Vagina (tissue), 2 donors: ENCODE data around the gene GK. TPM values are rescaled to one million over a fixed set of nuclear protein-coding genes. Genes with fewer than 3 reads are reported as not detected.
A peak's percentile ranks its signal among the peaks of the same experiment; 100 is the strongest.
"Not testable (repeated sequence)": the region's sequence is repeated elsewhere in the genome, so short reads cannot be mapped to it uniquely, and the experiment has no call there.

ENCODE experiments used
- DNase-seq, 2 donors: peaks; one replicate each; pipeline ENCODE4 v3.0.0-alpha.2; 2017; ENCODE audit errors: extremely low spot score in 2 of 2
- H3K27ac ChIP-seq: fragments of 200-600 bp; sonication (generic); one replicate; pipeline ENCODE4 v1.5.1; 2019
- H3K27me3 ChIP-seq: fragments of 200-600 bp; sonication (generic); one replicate; pipeline ENCODE4 v1.5.1; 2019
- H3K36me3 ChIP-seq, 2 donors: fragments of 200-600 bp; sonication (generic); one replicate each; pipeline ENCODE4 v1.5.1; 2017 to 2019
- H3K4me1 ChIP-seq: fragments of 200-600 bp; sonication (generic); one replicate; pipeline ENCODE4 v1.5.1; 2019
- H3K4me3 ChIP-seq, 2 donors: fragments of 200-600 bp; sonication (generic); 1 replicate in 1 of 2; 2 replicates in 1 of 2; pipeline ENCODE4 v1.5.1; 2016 to 2019
- H3K9me3 ChIP-seq: fragments of 200-600 bp; sonication (generic); one replicate; pipeline ENCODE4 v1.5.1; 2019
- CTCF ChIP-seq, 3 experiments: fragments of 450-650 bp in 2 of 3; fragments of 200-600 bp in 1 of 3; sonication (generic) in 1 of 3; IDR thresholded peaks; one replicate each; pipeline ENCODE4 v1.5.1; 2017 to 2019; ENCODE audit warnings: antibody characterized with exemption in 3 of 3, mild to moderate bottlenecking in 2 of 3, moderate library complexity in 2 of 3
- POLR2A ChIP-seq, 2 donors: fragments of 450-650 bp; IDR thresholded peaks; one replicate each; pipeline ENCODE4 v1.6.1; 2017; ENCODE audit warnings: antibody characterized with exemption in 2 of 2, mild to moderate bottlenecking in 2 of 2, moderate library complexity in 2 of 2
- POLR2AphosphoS5 ChIP-seq, 2 donors: sonication (generic); formaldehyde crosslinking; IDR thresholded peaks; one replicate each; pipeline ENCODE4 v1.9.0; 2017; ENCODE audit warnings: antibody characterized with exemption in 2 of 2, mild to moderate bottlenecking in 2 of 2, low read depth in 1 of 2; ENCODE audit not compliant: insufficient read depth in 1 of 2
- intact Hi-C: fragments of 100-400 bp; cut with DNase I; formaldehyde crosslinking; loops from one replicate; pipeline ENCODE4 v1.15.1; 2023
- total RNA-seq: library from RNA; depleted of rRNA; stranded (reverse); fragments of >200 nt; gene quantifications from one replicate; pipeline ENCODE4 v1.2.3, GENCODE V29; 2016

Gene GK
- total RNA-seq, 1 donor from 2014 or later, result 7.6 TPM

- no peak overlapping the region for H3K4me3 ChIP-seq
- H3K27ac ChIP-seq, result no peak overlapping the region
- intact Hi-C loops, result no loop called here
- no peak for DNase-seq
- no peaks in the 10 kb centered on the region for H3K27me3 ChIP-seq
- H3K4me1 ChIP-seq, result no peaks in the 10 kb centered on the region
- no peak for TF ChIP-seq CTCF (IDR thresholded peaks at IDR 0.05)
- TF ChIP-seq POLR2A (IDR thresholded peaks at IDR 0.05), result no peak
- no peak for TF ChIP-seq POLR2AphosphoS5 (IDR thresholded peaks at IDR 0.05; ENCODE audit: insufficient read depth in 1 of 2, low read depth in 1 of 2)
- H3K9me3 ChIP-seq, result peaks cover 4% of the 10 kb centered on the region
- H3K36me3 ChIP-seq, result no peaks in the 10 kb centered on the region
These were observed 26.8 kb upstream of the GK start for GRCh38 chrX:30626402-30626801.

GRCh38 chrX:30627818-30628652 is 25.2 kb upstream of the GK start:
- intact Hi-C loops, result no loop called here

GRCh38 chrX:30634070-30634469 is 19.2 kb upstream of the GK start:
- H3K36me3 ChIP-seq, H3K27me3 ChIP-seq, H3K4me3 ChIP-seq, H3K27ac ChIP-seq, intact Hi-C loops, H3K4me1 ChIP-seq, H3K9me3 ChIP-seq, DNase-seq: not testable (repeated sequence)

More at GRCh38 chrX:30627818-30628652, 25.2 kb upstream of the GK start:
- Histone ChIP-seq H3K4me3 (no peak overlapping the region), H3K9me3 (no peaks in the 10 kb centered on the region), H3K36me3 (no peaks in the 10 kb centered on the region), H3K4me1 (no peaks in the 10 kb centered on the region), H3K27me3 (no peaks in the 10 kb centered on the region), H3K27ac (no peak overlapping the region)
- no peak for DNase-seq
- no peak for TF ChIP-seq POLR2AphosphoS5 (IDR thresholded peaks at IDR 0.05; ENCODE audit: insufficient read depth in 1 of 2, low read depth in 1 of 2)
- no peak for TF ChIP-seq CTCF (IDR thresholded peaks at IDR 0.05)
- no peak for TF ChIP-seq POLR2A (IDR thresholded peaks at IDR 0.05)

- DNase-seq, result no peak
- no peaks in the 10 kb centered on the region for H3K4me1 ChIP-seq
- H3K27ac ChIP-seq, result no peak overlapping the region
- no peaks in the 10 kb centered on the region for H3K9me3 ChIP-seq
- H3K27me3 ChIP-seq, result no peaks in the 10 kb centered on the region
- H3K36me3 ChIP-seq, result no peaks in the 10 kb centered on the region
- no peak overlapping the region for H3K4me3 ChIP-seq
- intact Hi-C loops, result no loop called here
- peak in 1 of 3 experiments; percentile 6 for TF ChIP-seq CTCF (IDR thresholded peaks at IDR 0.05)
- TF ChIP-seq POLR2AphosphoS5 (IDR thresholded peaks at IDR 0.05; ENCODE audit: insufficient read depth in 1 of 2, low read depth in 1 of 2), result no peak
These were observed 17.6 kb upstream of the GK start for GRCh38 chrX:30635630-30636029.

GRCh38 chrX:30637874-30638815 is 15.1 kb upstream of the GK start:
- no peaks in the 10 kb centered on the region for H3K9me3 ChIP-seq
- H3K4me3 ChIP-seq, result no peak overlapping the region
- DNase-seq, result no peak
- H3K36me3 ChIP-seq, result no peaks in the 10 kb centered on the region
- H3K27ac ChIP-seq, result no peak overlapping the region
- H3K27me3 ChIP-seq, result no peaks in the 10 kb centered on the region
- intact Hi-C loops, result no loop called here
- H3K4me1 ChIP-seq, result no peaks in the 10 kb centered on the region
- TF ChIP-seq POLR2AphosphoS5 (IDR thresholded peaks at IDR 0.05; ENCODE audit: insufficient read depth in 1 of 2, low read depth in 1 of 2), result no peak
- TF ChIP-seq CTCF (IDR thresholded peaks at IDR 0.05), result no peak
- no peak for TF ChIP-seq POLR2A (IDR thresholded peaks at IDR 0.05)

- H3K4me3 ChIP-seq, H3K27ac ChIP-seq, H3K9me3 ChIP-seq, DNase-seq, intact Hi-C loops, H3K27me3 ChIP-seq, H3K36me3 ChIP-seq, H3K4me1 ChIP-seq: not testable (repeated sequence)
These were observed 13.5 kb upstream of the GK start for GRCh38 chrX:30639702-30640101.
